GM19438 (cell line): ENCODE results near the gene HSD3B2.

Experiments used
- ATAC-seq: cut with Tn5 transposase; IDR thresholded peaks from one replicate; pipeline ENCODE4 v1.9.1; 2021; ENCODE audit warnings: low read depth; ENCODE audit not compliant: unreplicated experiment

HSD3B2 gene

DNA sequence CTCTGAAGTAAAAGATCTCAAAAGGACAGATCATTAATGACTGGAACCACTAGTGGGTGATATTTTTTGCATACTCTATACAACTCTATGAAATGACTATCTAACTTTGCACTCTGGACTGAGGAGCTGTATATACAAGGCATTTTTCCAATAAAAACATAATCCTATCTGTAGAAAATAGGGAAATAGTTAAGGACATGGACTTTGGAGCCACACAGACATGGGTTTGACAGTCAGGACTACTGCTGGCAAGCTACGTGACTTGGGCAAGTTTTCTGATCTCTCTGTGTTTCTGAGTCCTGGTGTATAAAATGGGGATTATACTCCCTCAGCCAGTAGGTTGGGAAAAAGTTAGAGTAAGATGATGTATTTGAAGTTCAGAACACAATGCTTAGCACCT lies 20.9 kb upstream of the HSD3B2 start:
- no peak for ATAC-seq

DNA sequence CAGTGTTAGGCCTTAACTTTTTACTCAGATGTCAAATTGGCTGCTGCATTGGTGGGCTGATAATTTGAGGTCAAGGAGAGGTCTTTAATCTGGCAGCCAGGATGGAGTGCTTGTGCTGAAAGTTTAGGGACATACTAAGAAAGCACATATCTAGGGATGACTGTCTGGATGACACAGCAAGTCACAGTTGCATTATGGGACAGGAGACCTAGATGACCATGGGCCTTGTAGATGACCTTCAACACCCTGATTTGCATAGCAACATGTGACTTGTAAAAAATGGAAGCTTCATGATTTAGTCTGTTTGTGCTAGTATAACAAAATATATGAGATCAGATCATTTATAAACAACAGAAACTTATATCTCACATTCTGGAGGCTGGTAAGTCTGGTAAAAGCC lies 18.0 kb upstream of the HSD3B2 start:
- no peak for ATAC-seq

DNA sequence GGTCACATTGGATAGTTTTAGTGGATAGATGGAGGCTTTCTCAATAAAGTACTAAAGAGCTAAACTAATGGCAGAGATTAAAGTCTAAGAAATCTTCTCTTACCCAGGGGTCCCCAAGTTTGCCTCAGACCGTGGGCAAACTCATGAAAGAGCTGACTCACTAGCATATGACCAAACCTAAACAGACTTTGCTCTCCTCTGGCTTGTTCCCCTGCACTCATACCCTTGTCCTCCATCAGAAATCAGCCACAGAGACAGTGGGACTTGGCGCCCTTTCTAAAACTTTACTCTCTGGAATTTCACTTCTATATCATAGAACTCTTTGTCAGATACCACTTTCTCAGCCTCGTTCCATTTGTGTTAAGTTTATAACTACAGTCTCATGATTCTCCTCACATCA lies 17.0 kb upstream of the HSD3B2 start:
- no peak for ATAC-seq

DNA sequence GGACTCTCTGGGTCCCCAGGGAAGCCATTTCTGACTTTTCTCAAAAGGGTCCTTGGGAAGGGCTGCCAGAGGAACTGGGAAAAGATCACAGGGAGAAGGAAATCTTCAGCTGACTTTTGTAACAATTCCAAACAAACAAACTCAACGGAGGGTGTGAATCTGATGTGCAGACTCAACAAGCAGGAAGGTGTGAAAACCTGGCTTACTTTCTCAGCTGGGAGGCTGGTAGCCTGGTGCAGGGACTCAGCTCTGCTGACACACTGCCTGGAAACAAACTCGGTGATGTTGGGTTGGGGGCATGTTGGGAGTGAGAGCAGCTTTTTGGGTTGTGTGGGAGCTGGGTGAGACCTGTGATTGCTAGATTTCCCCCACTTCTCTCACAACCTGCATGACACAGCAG lies 10.2 kb upstream of the HSD3B2 start:
- no peak for ATAC-seq

DNA sequence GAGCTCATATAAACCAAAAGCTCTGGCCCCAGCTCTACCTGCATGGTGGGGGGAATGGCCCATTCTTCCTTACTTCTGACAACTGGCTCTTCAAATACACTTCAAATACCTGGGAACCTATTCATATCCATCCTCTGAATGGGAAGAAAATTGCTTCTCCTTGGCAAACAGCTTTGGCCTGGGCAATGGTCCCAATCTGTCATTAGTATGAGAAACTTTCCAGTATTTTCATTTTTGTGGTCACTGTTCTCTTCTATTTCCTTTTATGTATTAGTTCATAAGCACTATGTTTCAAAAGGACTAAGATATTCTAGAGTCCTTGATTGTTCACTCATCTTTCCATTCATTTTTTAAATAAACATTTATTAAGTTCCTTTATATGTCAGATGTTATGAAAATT lies 5.2 kb upstream of the HSD3B2 start:
- no peak for ATAC-seq

DNA sequence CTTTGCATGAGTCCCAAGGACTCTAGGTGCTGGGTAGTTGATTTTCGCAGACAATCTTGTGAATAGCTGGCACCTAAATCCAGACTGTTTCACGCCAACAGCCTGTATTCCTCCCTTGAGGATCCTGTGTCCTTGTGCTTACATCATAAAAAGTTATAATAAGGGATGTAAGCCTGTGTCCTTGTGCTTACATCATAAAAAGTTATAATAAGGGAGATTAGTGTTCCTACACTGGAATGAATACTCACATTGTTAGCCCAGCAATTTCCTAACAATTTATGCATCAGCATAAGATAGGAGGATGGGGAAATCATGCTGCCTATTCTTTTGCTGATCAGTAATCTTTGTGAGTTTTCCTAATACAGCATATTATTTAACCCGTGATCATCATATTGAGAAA lies 4.0 kb upstream of the HSD3B2 start:
- ATAC-seq = no peak

DNA sequence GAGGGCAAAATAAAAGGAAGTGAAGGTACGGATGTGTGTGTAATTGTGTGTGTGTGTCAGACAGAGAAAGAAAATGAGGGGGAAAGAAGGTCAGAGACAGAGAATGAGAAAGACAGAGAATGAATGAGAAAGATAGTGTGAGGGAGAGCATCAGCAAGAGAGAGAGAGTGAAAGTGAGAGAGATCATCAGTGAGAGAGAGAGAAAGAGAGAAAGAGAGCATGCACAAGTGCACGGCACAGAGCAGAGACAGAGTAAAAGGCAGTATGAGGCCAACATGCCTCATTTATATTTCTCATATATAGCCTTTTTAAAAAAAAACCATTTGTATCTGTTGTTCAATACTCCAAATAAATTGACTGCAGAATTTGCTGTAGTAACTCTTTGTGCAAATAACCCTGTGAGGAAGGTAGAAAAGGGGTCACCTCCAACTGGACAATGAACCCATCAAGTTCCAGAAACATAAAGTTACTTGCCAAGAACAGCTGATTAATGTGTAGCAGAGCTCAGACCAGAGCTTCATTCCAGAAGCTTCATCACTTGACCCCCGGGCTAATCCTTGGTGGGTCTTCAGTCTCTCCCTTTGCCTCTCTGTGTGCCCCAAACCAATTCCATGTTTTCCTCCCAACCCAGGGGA lies 1.2 kb downstream of the HSD3B2 start:
- no peak for ATAC-seq

DNA sequence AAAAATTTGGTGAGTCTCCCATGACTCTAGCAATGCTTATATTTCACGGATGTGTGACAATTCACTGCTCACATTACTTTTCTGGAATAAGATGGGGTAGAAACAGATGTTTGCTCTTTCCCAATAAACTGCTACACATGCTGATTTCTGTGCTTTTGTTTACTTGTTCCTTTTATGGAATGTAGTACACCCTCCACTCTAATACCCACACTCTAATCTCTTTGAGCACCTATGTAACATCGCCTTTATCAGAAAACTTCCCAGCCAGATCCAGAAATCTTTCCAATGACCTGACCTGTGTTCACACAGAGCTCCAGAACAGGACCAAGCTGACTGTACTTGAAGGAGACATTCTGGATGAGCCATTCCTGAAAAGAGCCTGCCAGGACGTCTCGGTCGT lies 4.2 kb downstream of the HSD3B2 start:
- no peak for ATAC-seq

DNA sequence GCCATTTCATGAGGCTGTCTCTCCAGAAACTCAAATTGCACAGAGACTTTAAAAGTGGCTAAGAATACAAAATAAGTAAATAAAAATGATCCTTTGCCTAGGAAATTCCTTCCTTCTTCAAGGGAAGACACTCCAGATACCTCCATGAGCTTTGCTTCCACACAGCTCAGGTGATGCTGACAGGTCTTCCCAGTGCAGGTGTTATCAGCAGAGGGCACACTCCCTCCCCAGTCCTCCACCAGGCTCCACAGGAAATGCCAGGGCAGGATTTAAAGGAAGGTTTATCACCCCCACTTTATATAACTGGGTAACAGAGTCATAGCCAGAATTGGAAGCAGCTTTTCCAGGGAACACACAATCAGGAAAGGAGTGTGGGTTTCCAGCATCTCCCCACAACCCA lies 5.7 kb downstream of the HSD3B2 start:
- no peak for ATAC-seq

DNA sequence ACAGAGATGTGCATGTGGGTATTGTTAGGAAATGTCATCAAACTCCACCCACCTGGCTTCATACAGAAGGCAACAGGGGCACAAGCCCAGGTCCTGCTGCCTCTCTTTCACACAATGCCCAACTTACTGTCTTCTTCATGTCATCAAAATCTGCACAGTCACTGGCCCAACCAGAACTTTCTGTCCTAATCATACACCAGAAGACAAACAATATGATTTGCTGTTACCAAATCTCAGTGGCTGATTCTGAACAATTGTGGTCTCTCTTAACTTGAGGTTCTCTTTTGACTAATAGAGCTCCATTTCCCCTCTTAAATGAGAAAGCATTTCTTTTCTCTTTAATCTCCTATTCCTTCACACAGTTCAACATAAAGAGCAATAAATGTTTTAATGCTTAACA lies 7.7 kb downstream of the HSD3B2 start:
- no peak for ATAC-seq

DNA sequence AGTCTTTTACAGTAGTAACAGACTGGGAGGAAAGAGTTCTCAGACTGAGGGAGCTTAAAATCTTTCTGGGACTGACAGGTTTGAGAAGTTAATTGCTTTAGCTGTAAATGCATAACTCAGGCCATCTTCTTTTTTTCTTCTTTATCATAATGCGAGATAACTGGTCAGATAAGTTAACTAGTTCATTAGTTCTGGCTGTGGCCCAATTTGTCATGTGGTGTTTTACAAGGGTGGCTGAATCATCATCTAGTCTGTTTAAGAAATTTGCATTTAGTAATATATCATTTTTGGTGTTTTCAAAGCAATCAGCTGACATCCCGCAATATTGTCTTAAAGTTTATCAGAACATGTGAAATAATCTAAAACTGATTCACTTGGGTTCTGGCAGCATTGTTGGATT lies 14.0 kb downstream of the HSD3B2 start:
- ATAC-seq = no peak

DNA sequence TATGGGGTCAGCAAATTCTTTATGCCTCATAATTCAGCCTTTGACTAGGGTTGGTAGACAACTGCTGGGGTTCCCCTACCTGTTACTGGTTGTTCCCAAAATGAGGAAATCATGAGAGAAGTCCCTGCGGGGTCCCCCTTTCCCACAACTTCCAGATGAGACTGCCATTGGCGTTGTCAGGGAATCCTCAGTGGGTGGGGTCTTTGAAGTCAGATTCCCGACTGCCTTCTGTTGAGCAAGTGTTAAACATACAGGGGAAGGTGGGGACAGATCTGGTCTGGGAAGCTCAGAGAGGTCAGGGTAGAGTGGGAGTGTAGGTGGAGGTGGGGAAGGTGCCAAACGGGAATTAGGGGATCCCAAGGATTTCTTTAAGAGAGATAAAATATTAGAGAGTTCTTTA lies 14.7 kb downstream of the HSD3B2 start:
- ATAC-seq = no peak

DNA sequence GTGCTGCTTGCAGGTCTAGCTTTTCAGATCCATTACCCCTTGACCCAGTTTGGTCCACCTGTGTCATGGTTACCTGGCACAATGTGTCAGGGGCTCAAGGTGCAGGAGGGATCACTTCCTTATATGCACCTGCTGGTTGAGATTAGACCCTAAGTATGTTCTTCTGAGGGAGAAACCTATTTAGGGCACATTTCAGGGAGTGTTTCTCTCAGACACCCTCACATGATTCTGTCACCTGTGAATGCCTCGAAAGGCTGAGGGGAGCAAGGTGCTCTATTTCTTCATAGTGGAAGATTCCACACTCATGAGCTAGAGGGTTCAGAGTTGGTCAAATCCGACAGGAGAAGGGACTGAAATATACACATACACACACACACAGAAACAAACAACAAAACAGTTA lies 15.5 kb downstream of the HSD3B2 start:
- no peak for ATAC-seq

DNA sequence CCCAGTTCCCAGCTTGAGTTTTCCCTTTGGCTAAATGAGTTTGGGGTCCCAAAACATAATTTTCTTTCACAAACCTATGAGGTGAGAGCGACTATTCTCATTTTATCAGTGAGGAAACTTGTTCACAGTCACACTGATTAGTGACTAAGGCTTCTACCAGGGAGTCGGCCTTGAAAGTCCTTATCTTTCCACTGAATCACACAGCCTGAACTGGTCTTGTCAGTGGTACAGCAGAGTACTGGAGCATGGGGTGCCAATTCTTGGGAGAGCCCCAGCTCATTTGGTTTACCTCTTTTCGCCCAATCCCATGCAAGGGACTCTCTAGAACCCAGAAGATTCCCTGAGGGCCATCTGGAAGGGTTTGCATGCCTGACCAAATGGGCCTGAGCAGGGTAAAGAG lies 16.9 kb downstream of the HSD3B2 start:
- ATAC-seq = no peak

DNA sequence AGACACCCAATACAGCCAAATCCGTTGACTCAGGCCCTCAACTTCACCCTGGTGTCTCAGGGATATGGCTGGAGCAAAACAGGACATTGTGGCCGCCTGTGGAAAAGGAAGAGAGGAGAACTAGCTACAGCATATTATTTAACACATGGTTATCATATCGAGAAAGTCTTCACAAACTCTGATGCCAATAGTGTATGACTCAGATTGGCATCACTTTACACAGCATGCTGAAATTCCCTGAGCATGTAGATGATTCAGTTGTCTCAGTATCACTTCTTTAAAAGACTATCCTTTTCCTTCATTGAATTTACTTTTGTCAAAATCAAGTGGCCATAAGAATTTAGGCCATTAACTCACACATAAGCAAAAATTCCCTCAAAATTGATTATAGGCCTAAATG lies 20.1 kb downstream of the HSD3B2 start:
- ATAC-seq = no peak

DNA sequence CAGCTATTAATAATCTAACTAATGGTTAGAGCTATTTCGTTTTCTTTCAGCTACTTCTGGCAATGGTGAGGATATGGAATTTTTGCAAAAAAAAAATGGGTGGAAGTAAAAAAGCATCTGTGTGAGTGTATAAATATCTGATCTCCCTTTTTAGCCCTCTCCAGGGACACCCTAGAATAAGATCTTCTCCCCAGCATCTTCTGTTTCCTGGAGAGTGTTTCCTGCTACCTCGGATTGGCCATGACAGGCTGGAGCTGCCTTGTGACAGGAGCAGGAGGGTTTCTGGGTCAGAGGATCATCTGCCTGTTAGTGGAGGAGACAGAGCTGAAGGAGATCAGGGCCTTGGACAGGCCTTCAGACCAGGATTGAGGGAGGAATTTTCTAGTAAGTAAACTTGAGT lies 23.8 kb downstream of the HSD3B2 start:
- ATAC-seq = no peak

DNA sequence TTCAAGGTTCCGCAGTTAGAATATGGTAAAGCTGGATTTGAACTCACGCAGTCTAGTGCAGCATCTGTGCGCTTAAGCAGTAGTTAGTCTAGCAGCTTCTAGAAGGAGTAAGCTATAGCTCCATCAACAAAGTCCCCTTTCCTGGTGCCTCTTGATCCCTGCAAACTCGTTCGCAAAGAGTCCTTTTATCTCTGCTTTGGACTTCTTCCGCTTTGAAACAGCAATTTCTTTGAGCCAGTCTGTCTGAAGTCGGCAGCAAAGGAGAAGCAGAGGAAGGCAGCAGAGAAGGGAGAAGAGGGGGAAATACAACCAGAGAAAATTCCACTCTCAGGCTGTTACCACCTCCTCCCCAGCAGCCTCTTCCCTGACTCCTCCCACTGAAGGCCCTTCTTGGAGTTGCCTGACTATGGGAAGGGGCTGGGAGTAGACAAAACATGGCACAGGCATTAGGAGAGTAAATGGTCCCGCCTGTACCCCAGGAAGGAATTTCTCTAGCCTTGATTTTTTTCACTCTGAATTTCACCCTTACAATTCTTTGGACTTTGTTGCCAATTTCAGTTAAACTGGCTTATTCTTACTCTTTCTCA lies 25.9 kb downstream of the HSD3B2 start:
- ATAC-seq = no peak

DNA sequence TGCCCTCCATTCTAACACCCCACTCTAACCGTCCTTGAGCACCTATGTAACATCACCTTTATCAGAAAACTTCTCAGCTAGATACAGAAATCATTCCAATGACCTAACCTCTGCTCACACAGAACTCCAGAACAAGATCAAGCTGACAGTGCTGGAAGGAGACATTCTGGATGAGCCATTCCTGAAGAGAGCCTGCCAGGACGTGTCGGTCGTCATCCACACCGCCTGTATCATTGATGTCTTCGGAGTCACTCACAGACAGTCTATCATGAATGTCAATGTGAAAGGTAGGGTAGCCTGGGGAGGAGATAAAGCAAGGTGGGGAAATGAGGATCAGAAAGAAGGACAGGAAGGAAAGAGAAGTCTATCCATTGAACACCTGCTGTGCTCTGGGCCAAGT lies 27.8 kb downstream of the HSD3B2 start:
- no peak for ATAC-seq

DNA sequence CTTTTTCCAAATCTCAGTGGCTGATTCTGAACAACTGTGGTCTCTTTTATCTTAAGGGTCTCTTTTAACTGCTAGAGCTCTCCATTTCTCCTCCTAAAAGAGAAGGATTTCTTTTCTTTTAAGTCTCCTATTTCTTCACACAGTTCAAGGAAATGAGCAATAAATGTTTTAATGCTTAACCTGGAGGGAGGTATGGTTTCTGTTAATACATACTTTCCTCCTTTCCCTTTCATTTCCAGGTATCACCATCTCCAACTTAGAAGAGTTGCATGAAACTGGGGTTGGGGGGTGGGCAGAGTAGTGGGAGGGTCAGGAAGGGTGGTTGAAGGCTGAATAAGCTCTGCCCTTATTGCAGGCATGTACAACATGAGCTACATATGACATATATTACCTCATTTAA lies 31.4 kb downstream of the HSD3B2 start:
- no peak for ATAC-seq

DNA sequence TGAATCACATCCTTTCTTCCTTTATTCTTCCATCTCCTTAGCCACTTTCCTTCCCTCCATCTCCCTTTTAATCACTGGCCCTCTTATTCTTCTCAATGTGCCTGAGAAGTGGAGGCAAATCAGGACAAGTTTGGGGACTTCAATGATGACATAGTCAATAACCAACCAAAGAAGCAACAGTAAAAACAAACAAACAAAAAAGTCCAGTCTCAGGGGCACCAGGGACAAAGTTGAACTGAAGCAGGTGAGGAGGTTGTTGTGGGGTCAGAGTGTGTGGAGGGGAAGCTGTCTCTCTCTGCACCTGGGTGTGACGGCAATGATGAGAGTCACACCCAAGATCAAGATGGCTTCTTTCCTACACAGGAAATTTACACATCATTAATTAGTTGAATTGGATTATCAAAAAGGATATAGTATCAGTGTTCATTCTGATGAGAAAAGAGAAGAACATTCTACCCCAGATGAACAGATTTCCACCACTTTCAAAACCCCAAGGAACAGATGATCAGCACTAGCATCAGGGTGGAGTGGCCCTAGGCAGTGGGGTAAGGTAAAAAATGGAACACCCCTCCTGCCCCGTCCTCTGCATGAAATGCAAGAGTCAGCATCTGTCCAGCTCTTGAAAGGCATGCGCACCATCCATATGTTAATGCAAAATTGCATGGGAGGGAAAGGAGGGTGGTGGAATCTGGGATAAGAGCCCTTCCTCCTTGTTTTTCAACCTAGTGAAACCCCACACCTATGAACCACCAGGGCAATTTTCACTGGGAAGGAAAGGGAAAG lies 32.6 kb downstream of the HSD3B2 start:
- no peak for ATAC-seq

DNA sequence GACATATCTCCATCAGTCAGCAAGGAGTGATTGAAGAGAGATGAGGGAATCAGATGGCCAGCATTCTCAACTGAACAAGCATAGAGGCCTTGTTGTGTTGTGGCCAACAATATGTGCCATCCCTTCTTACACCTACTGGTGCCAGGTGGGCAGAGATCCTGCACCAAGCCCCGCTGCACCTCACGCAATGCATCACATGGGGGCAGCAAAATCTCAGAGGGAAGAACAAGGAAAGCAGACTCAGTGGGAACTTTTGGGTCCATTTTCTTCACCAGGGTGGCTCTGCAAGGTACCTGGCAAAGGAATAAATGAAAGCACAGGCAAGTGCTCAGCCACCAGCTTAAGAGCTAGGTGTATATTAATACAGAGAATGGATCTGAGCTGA lies 33.2 kb downstream of the HSD3B2 start:
- no peak for ATAC-seq

DNA sequence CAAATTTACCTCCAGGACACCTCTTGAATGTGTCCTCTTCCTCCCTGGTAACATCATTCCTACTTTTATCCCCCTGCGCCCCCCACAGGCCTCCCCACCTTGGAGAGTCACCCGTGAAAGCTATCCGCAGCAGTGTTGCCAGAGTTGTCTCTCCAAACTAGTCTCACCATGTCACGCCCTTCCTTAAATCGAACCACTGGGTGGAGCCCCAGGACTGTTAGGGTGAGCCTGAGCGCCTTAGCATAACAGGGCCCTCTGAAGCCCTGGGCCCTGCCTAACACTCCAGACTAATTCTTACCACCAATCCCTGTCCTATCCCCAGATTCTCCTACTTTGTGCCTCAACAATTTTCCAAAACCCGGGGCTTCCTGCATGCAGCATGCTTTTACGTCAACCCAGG lies 35.0 kb downstream of the HSD3B2 start:
- no peak for ATAC-seq
